HepG2 (cell line): ENCODE data around the gene VWA3A. TPM values are rescaled to one million over a fixed set of nuclear protein-coding genes. Genes with fewer than 3 reads are reported as not detected.

Source experiments
- ATAD3A ChIP-seq: sonication (generic); formaldehyde crosslinking; IDR thresholded peaks from 2 replicates; pipeline ENCODE4 v1.4.0; 2020; ENCODE audit warnings: missing genetic modification reagents
- EED ChIP-seq: sonication (generic); formaldehyde crosslinking; IDR thresholded peaks from 2 replicates; pipeline ENCODE4 v1.5.0; 2020; ENCODE audit warnings: mild to moderate bottlenecking, missing genetic modification reagents
- FUBP1 ChIP-seq: sonication (generic); formaldehyde crosslinking; IDR thresholded peaks from 2 replicates; pipeline ENCODE4 v1.5.1; 2020; ENCODE audit warnings: missing genetic modification reagents, mild to moderate bottlenecking, borderline replicate concordance
- GABPA ChIP-seq, 2 experiments: IDR thresholded peaks; 2 replicates each; pipeline ENCODE4 v1.6.1; 2011 to 2016; ENCODE audit warnings: low read depth in 2 of 2, low read length in 1 of 2, missing biosample characterization in 1 of 2, missing genetic modification characterization in 1 of 2
- MBNL3 ChIP-seq: fragments of 250-450 bp; sonication (Bioruptor Pico); conservative IDR thresholded peaks from 2 replicates; pipeline ENCODE4 v1.8.0; 2022; ENCODE audit warnings: mild to moderate bottlenecking, inconsistent platforms
- NFYB ChIP-seq: sonication (generic); formaldehyde crosslinking; IDR thresholded peaks from 2 replicates; pipeline ENCODE4 v1.4.0; 2020; ENCODE audit warnings: missing genetic modification reagents
- RELA ChIP-seq: sonication (generic); formaldehyde crosslinking; IDR thresholded peaks from 2 replicates; pipeline ENCODE4 v1.4.0; 2020; ENCODE audit warnings: missing genetic modification reagents
- TFDP2 ChIP-seq: sonication (generic); formaldehyde crosslinking; IDR thresholded peaks from 2 replicates; pipeline ENCODE4 v1.4.0; 2020; ENCODE audit warnings: missing genetic modification reagents
- ZFP37 ChIP-seq: sonication (generic); formaldehyde crosslinking; IDR thresholded peaks from 2 replicates; pipeline ENCODE4 v1.4.0; 2020; ENCODE audit warnings: missing genetic modification reagents, borderline replicate concordance
- ZFP90 ChIP-seq: sonication (generic); formaldehyde crosslinking; IDR thresholded peaks from 2 replicates; pipeline ENCODE4 v1.8.0; 2022; ENCODE audit warnings: missing genetic modification reagents, mild to moderate bottlenecking, inconsistent platforms, borderline replicate concordance
- ZFYVE20 ChIP-seq: sonication (generic); formaldehyde crosslinking; IDR thresholded peaks from 2 replicates; pipeline ENCODE4 v1.8.0; 2023; ENCODE audit warnings: low read depth, mild to moderate bottlenecking, moderate library complexity, missing genetic modification reagents, borderline replicate concordance
- ZNF264 ChIP-seq: sonication (generic); formaldehyde crosslinking; IDR thresholded peaks from 2 replicates; pipeline ENCODE4 v1.4.0; 2020; ENCODE audit warnings: missing genetic modification reagents
- ZNF724P ChIP-seq: sonication (generic); formaldehyde crosslinking; IDR thresholded peaks from 2 replicates; pipeline ENCODE4 v1.8.0; 2022; ENCODE audit warnings: missing genetic modification reagents, borderline replicate concordance
- ZNF883 ChIP-seq: sonication (generic); formaldehyde crosslinking; IDR thresholded peaks from 2 replicates; pipeline ENCODE4 v1.5.1; 2020; ENCODE audit warnings: mild to moderate bottlenecking, missing genetic modification reagents; ENCODE audit errors: not compliant biosample characterization
- ZSCAN21 ChIP-seq: sonication (generic); formaldehyde crosslinking; IDR thresholded peaks from 2 replicates; pipeline ENCODE4 v1.8.0; 2022; ENCODE audit warnings: mild to moderate bottlenecking, missing genetic modification reagents, moderate library complexity, borderline replicate concordance
- ZSCAN22 ChIP-seq: sonication (generic); formaldehyde crosslinking; IDR thresholded peaks from 2 replicates; pipeline ENCODE4 v1.4.0; 2020; ENCODE audit warnings: mild to moderate bottlenecking, missing genetic modification reagents
- polyA plus RNA-seq, 8 experiments: library from polyadenylated mRNA; depleted of rRNA in 3 of 8; stranded (reverse) in 7 of 8; unstranded in 1 of 8; fragments of >200 nt; fragmentation: Illumina TruSeq in 4 of 8; extraction: Trizol in 4 of 8; gene quantifications; 2 replicates each; pipeline versions ENCODE4 v1.2.1 to v1.2.3, GENCODE V29; 2011 to 2016; ENCODE audit warnings: low read depth in 4 of 8, missing spikeins in 1 of 8, mixed read lengths in 1 of 8; ENCODE audit not compliant: insufficient read depth in 1 of 8
- total RNA-seq, 5 experiments: library from RNA; depleted of rRNA; stranded (reverse); fragments of >200 nt; fragmentation: Illumina TruSeq; extraction: Trizol; gene quantifications; 2 replicates each; pipeline ENCODE4 v1.2.3, GENCODE V29; 2016; ENCODE audit warnings: low read depth in 1 of 5
- TF ChIP-seq, protein P1 (sequence below): sonication (generic); formaldehyde crosslinking; IDR thresholded peaks from 2 replicates; pipeline ENCODE4 v1.4.0; 2020; ENCODE audit warnings: low read depth, mild to moderate bottlenecking, missing genetic modification reagents
- TF ChIP-seq, protein P2 (sequence below): sonication (generic); formaldehyde crosslinking; IDR thresholded peaks from 2 replicates; pipeline ENCODE4 v1.8.1; 2022; ENCODE audit warnings: low read depth, mild to moderate bottlenecking, missing genetic modification reagents

VWA3A gene
- total and polyA plus RNA-seq, 2 of the 13 experiments (the other 11 are each of a cell fraction or from before 2014, with no cell fraction given): 0.03 to 0.07 TPM

DNA sequence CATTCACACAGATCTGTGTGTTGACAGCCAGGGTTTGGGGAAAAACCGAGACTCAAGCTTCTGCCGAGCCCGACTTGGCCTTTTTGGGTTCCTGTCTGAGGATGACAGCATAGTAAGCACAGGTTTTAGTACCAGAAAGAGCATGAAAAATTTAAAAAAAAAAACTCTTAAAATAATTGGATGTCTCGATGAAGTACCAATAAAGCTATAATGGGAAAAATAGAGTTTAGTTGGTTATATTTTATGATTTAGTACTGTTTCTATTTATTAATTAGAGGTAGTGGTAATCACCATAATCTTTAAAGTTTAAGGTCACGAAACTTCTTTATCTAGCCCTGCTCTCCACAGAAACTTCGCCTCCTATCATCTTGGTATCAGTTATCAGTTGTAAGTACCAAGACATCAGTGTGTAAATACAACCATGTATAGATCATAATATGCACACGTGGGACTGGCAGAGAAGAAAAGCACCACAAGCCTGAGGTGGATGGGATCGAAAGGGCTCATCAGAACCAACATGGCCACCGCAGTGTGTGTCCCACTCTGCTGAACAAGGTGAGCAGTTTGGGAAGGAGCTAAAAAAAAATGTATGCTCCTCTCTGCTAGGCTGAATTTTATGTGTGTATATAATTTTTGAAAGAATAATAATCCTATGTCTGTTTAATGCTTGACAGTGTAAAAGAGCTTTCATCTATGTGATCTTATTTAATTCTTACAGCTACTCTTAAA is 99.4 kb downstream of the VWA3A start (continued):
- no peak for TF ChIP-seq TFDP2 (CRISPR knock-in tag)
- TF ChIP-seq, protein P1, sequence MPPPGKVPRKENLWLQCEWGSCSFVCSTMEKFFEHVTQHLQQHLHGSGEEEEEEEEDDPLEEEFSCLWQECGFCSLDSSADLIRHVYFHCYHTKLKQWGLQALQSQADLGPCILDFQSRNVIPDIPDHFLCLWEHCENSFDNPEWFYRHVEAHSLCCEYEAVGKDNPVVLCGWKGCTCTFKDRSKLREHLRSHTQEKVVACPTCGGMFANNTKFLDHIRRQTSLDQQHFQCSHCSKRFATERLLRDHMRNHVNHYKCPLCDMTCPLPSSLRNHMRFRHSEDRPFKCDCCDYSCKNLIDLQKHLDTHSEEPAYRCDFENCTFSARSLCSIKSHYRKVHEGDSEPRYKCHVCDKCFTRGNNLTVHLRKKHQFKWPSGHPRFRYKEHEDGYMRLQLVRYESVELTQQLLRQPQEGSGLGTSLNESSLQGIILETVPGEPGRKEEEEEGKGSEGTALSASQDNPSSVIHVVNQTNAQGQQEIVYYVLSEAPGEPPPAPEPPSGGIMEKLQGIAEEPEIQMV (CRISPR knock-in tag): no peak
- TF ChIP-seq GABPA (IDR thresholded peaks at IDR 0.05; ENCODE audit: low read depth, low read length): no peak
- no peak for TF ChIP-seq GABPA (CRISPR knock-in tag; IDR thresholded peaks at IDR 0.05; ENCODE audit: low read depth)
- TF ChIP-seq ZNF264 (CRISPR knock-in tag): no peak
- 0 out of 2 replicates have a peak, but pooled peaks have one; percentile 60 for TF ChIP-seq FUBP1
- TF ChIP-seq ATAD3A (CRISPR knock-in tag): no peak
- no peak for TF ChIP-seq ZFP37
- no peak for TF ChIP-seq ZNF724P (CRISPR knock-in tag)
- TF ChIP-seq NFYB (CRISPR knock-in tag): no peak
- TF ChIP-seq MBNL3 (CRISPR knock-in tag): no peak
- TF ChIP-seq EED: no peak
- TF ChIP-seq ZNF883 (CRISPR knock-in tag): no peak
- TF ChIP-seq ZSCAN22 (CRISPR knock-in tag): no peak
- 0 out of 2 replicates have a peak, but pooled peaks have one; percentile 2 for TF ChIP-seq ZSCAN21 (CRISPR knock-in tag)
- no peak for TF ChIP-seq RELA (CRISPR knock-in tag)
- TF ChIP-seq, protein P2, sequence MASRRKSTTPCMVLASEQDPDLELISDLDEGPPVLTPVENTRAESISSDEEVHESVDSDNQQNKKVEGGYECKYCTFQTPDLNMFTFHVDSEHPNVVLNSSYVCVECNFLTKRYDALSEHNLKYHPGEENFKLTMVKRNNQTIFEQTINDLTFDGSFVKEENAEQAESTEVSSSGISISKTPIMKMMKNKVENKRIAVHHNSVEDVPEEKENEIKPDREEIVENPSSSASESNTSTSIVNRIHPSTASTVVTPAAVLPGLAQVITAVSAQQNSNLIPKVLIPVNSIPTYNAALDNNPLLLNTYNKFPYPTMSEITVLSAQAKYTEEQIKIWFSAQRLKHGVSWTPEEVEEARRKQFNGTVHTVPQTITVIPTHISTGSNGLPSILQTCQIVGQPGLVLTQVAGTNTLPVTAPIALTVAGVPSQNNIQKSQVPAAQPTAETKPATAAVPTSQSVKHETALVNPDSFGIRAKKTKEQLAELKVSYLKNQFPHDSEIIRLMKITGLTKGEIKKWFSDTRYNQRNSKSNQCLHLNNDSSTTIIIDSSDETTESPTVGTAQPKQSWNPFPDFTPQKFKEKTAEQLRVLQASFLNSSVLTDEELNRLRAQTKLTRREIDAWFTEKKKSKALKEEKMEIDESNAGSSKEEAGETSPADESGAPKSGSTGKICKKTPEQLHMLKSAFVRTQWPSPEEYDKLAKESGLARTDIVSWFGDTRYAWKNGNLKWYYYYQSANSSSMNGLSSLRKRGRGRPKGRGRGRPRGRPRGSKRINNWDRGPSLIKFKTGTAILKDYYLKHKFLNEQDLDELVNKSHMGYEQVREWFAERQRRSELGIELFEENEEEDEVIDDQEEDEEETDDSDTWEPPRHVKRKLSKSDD: no peak
- TF ChIP-seq ZFP90: no peak
- no peak for TF ChIP-seq ZFYVE20 (CRISPR knock-in tag)
